SK-N-SH (cell line): ENCODE results near the gene PRR18.

Experiments used
- CTCF ChIP-seq: fragments of 200-600 bp; sonication (generic); IDR thresholded peaks from 2 replicates; pipeline ENCODE4 v1.6.1; 2017; ENCODE audit warnings: antibody characterized with exemption, mild to moderate bottlenecking, moderate library complexity
- RAD21 ChIP-seq: IDR thresholded peaks from 2 replicates; pipeline ENCODE4 v1.6.1; 2012; ENCODE audit warnings: mild to moderate bottlenecking, low read length
- SIN3A ChIP-seq: IDR thresholded peaks from 2 replicates; pipeline ENCODE4 v1.6.1; 2012; ENCODE audit warnings: low read depth, mild to moderate bottlenecking, low read length, moderate library complexity, borderline replicate concordance

- TF ChIP-seq SIN3A (no peak), CTCF (no peak), RAD21 (no peak)
Observed at GRCh38 chr6:166335378-166336302, 27.4 kb upstream of the PRR18 start.
